CD8-positive, alpha-beta memory T cell (primary cell): ENCODE results near the gene MYLK4. TPM values are rescaled to one million over a fixed set of nuclear protein-coding genes. Genes with fewer than 3 reads are reported as not detected.

ENCODE experiments used
- CTCF ChIA-PET: fragments of 350-600 bp; sonication (Branson Sonifier 250); formaldehyde crosslinking; loops from one replicate; lab custom pipeline; 2021; ENCODE audit warnings: antibody characterized with exemption; lab: Charles Lee
- POLR2A ChIA-PET: fragments of 350-600 bp; sonication (Branson Sonifier 250); formaldehyde crosslinking; loops from one replicate; lab custom pipeline; 2021; ENCODE audit warnings: antibody characterized with exemption; lab: Charles Lee
- DNase-seq, 5 donors: peaks; one replicate each; pipeline versions ENCODE4 v3.0.0 to v3.0.0-alpha.2; 2020 to 2022; ENCODE audit warnings: mixed read lengths in 1 of 5
- H3K27ac ChIP-seq: one replicate; pipeline ENCODE4 v1.7.0; 2013; ENCODE audit warnings: low read depth, mild to moderate bottlenecking, low read length, moderate library complexity
- H3K27me3 ChIP-seq: 2 replicates; pipeline ENCODE4 v1.7.0; 2013; ENCODE audit warnings: low read length, mild to moderate bottlenecking; ENCODE audit not compliant: insufficient read depth, poor library complexity, severe bottlenecking
- H3K36me3 ChIP-seq: 2 replicates; pipeline ENCODE4 v1.7.0; 2013; ENCODE audit warnings: mild to moderate bottlenecking, low read length, moderate library complexity; ENCODE audit not compliant: insufficient read depth
- H3K4me1 ChIP-seq: 2 replicates; pipeline ENCODE4 v1.7.0; 2013; ENCODE audit warnings: mild to moderate bottlenecking, low read length, moderate library complexity; ENCODE audit not compliant: insufficient read depth
- H3K4me3 ChIP-seq: 2 replicates; pipeline ENCODE4 v1.7.0; 2013; ENCODE audit warnings: mild to moderate bottlenecking, low read length
- H3K9me3 ChIP-seq: 2 replicates; pipeline ENCODE4 v1.7.0; 2013; ENCODE audit warnings: mild to moderate bottlenecking, low read length
- H3K27ac Mint-ChIP-seq, 8 donors: one replicate each; pipeline ENCODE4 v1.8.0; 2020 to 2021; ENCODE audit warnings: mixed read lengths in 8 of 8, mild to moderate bottlenecking in 6 of 8, inconsistent platforms in 3 of 8, moderate library complexity in 3 of 8
- H3K27me3 Mint-ChIP-seq, 2 donors: one replicate each; pipeline ENCODE4 v1.8.0; 2020 to 2021; ENCODE audit warnings: mixed read lengths in 2 of 2, mild to moderate bottlenecking in 1 of 2, moderate library complexity in 1 of 2
- H3K36me3 Mint-ChIP-seq, 3 donors: one replicate each; pipeline ENCODE4 v1.8.0; 2020 to 2021; ENCODE audit warnings: mixed read lengths in 3 of 3, inconsistent platforms in 1 of 3, mild to moderate bottlenecking in 1 of 3
- H3K4me1 Mint-ChIP-seq, 3 donors: one replicate each; pipeline ENCODE4 v1.8.0; 2020 to 2021; ENCODE audit warnings: mixed read lengths in 3 of 3, inconsistent platforms in 1 of 3, mild to moderate bottlenecking in 1 of 3
- H3K4me3 Mint-ChIP-seq, 7 donors: one replicate each; pipeline ENCODE4 v1.8.0; 2020 to 2021; ENCODE audit warnings: mixed read lengths in 7 of 7, mild to moderate bottlenecking in 6 of 7, moderate library complexity in 4 of 7, inconsistent platforms in 2 of 7
- H3K9me3 Mint-ChIP-seq, 5 donors: one replicate each; pipeline ENCODE4 v1.8.0; 2020 to 2022; ENCODE audit warnings: mixed read lengths in 5 of 5, mild to moderate bottlenecking in 3 of 5, moderate library complexity in 2 of 5, inconsistent platforms in 1 of 5
- polyA plus RNA-seq: library from polyadenylated mRNA; unstranded; fragments of 300-500 nt; fragmentation: Illumina TruSeq; gene quantifications from one replicate; pipeline ENCODE4 v1.2.3, GENCODE V29; 2021
- total RNA-seq, 2 experiments: library from RNA; stranded (reverse); gene quantifications; one replicate each; pipeline ENCODE4 v1.2.3, GENCODE V29; 2021

Gene MYLK4
- total and polyA plus RNA-seq, 3 experiments from 2014 or later, result 0.22 to 0.24 (median 0.24) TPM

- Histone ChIP-seq H3K36me3 (no peaks in the 10 kb centered on the region), H3K4me3 (no peak overlapping the region), H3K27ac (no peak overlapping the region), H3K9me3 (no peaks in the 10 kb centered on the region), H3K27me3 (peaks cover 18% of the 10 kb centered on the region), H3K4me1 (no peaks in the 10 kb centered on the region)
- CTCF ChIA-PET, result interaction anchor here (5.5 kb wide), 1 partner anchor 12 kb away, joined by 39 read pairs; no protein-coding TSS in a partner anchor
- Mint-ChIP-seq H3K4me1 (no peaks in the 10 kb centered on the region), H3K27ac (no peak overlapping the region), H3K36me3 (no peaks in the 10 kb centered on the region), H3K27me3 (peaks cover 36 to 78% of the 10 kb centered on the region in 2 donors), H3K9me3 (peaks cover 0 to 2% (median 0%) of the 10 kb centered on the region in 5 donors), H3K4me3 (no peak overlapping the region)
- DNase-seq, result no peak
- POLR2A ChIA-PET, result no interaction called here
These were observed 104.4 kb downstream of the MYLK4 start for GRCh38 chr6:2646346-2646745.

- no peak for DNase-seq
- Histone ChIP-seq H3K4me3 (no peak overlapping the region), H3K36me3 (no peaks in the 10 kb centered on the region), H3K9me3 (no peaks in the 10 kb centered on the region), H3K4me1 (no peaks in the 10 kb centered on the region), H3K27ac (no peak overlapping the region), H3K27me3 (peaks cover 18% of the 10 kb centered on the region)
- H3K36me3 Mint-ChIP-seq, result no peaks in the 10 kb centered on the region
- no peaks in the 10 kb centered on the region for H3K9me3 Mint-ChIP-seq
- H3K4me3 Mint-ChIP-seq, result peak overlapping the region in 1 of 7 donors; percentile 30
- ChIA-PET CTCF (interaction anchor here (5.5 kb wide), 1 partner anchor 10 kb away, joined by 39 read pairs; no protein-coding TSS in a partner anchor), POLR2A (no interaction called here)
- no peaks in the 10 kb centered on the region for H3K4me1 Mint-ChIP-seq
- H3K27ac Mint-ChIP-seq, result no peak overlapping the region
- peaks cover 38 to 89% of the 10 kb centered on the region in 2 donors for H3K27me3 Mint-ChIP-seq
These were observed 106.7 kb downstream of the MYLK4 start for GRCh38 chr6:2643935-2644539.

DNA sequence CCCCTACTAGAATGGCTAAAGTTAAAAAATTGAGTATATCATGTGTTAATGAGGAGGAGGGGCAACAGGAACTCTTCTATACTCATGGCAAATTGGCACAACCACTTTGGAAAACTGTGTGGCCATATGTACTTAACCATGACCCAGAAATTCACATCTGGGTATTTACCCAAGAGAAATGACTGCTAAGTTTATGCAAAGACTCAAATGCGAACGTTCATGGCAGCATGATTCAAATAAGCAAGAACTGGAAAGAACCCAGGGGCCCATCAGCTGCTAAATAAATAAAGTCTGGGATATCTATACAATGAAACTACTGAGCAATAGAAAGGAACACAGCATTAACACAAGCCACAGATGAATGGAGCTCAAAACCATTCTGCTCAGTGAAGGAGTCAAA lies 107.6 kb downstream of the MYLK4 start:
- Histone ChIP-seq H3K4me1 (no peaks in the 10 kb centered on the region), H3K36me3 (no peaks in the 10 kb centered on the region), H3K27me3 (peaks cover 18% of the 10 kb centered on the region), H3K9me3 (no peaks in the 10 kb centered on the region), H3K4me3 (no peak overlapping the region), H3K27ac (no peak overlapping the region)
- Mint-ChIP-seq H3K36me3 (no peaks in the 10 kb centered on the region), H3K4me3 (no peak overlapping the region), H3K4me1 (no peaks in the 10 kb centered on the region), H3K27ac (no peak overlapping the region), H3K27me3 (peaks cover 40 to 89% of the 10 kb centered on the region in 2 donors), H3K9me3 (no peaks in the 10 kb centered on the region)
- ChIA-PET POLR2A (no interaction called here), CTCF (interaction anchor here (5.5 kb wide), 1 partner anchor 9 kb away, joined by 39 read pairs; no protein-coding TSS in a partner anchor)
- DNase-seq, result no peak

GRCh38 chr6:2641044-2641725 lies 109.5 kb downstream of the MYLK4 start:
- Mint-ChIP-seq H3K4me1 (no peaks in the 10 kb centered on the region), H3K27me3 (peaks cover 38 to 83% of the 10 kb centered on the region in 2 donors), H3K27ac (no peak overlapping the region), H3K9me3 (no peaks in the 10 kb centered on the region), H3K36me3 (no peaks in the 10 kb centered on the region), H3K4me3 (no peak overlapping the region)
- ChIA-PET POLR2A (no interaction called here), CTCF (no interaction called here)
- no peak for DNase-seq
- no peak overlapping the region for H3K27ac ChIP-seq
- H3K27me3 ChIP-seq, result peaks cover 14% of the 10 kb centered on the region
- H3K4me3 ChIP-seq, result no peak overlapping the region
- no peaks in the 10 kb centered on the region for H3K36me3 ChIP-seq
- H3K9me3 ChIP-seq, result no peaks in the 10 kb centered on the region
- H3K4me1 ChIP-seq, result no peaks in the 10 kb centered on the region

DNA sequence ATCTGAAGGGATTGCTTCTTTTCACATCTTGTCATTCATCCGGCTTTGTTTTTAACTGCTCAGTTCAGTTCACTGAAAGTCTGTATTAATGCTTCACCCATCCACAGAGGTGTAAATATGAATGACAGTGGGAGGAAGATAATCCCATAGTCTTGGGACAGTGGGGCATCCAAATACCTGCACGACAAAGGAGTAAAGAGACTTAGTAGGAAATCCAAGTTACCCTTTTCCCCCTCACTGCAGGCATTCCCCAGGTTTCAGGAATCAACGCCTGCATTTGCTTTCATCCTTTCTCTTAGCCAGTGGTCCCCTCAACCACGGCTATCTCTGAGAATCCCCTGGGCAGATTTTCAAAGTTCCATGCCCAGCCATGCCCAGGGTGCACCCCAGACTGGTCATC lies 110.2 kb downstream of the MYLK4 start:
- DNase-seq, result no peak
- Mint-ChIP-seq H3K27me3 (peaks cover 34 to 83% of the 10 kb centered on the region in 2 donors), H3K36me3 (no peaks in the 10 kb centered on the region), H3K4me1 (no peaks in the 10 kb centered on the region), H3K27ac (no peak overlapping the region), H3K9me3 (no peaks in the 10 kb centered on the region), H3K4me3 (no peak overlapping the region)
- H3K4me1 ChIP-seq, result no peaks in the 10 kb centered on the region
- no peaks in the 10 kb centered on the region for H3K36me3 ChIP-seq
- no peak overlapping the region for H3K27ac ChIP-seq
- no peak overlapping the region for H3K4me3 ChIP-seq
- ChIA-PET POLR2A (no interaction called here), CTCF (no interaction called here)
- H3K9me3 ChIP-seq, result no peaks in the 10 kb centered on the region
- H3K27me3 ChIP-seq, result peaks cover 14% of the 10 kb centered on the region

DNA sequence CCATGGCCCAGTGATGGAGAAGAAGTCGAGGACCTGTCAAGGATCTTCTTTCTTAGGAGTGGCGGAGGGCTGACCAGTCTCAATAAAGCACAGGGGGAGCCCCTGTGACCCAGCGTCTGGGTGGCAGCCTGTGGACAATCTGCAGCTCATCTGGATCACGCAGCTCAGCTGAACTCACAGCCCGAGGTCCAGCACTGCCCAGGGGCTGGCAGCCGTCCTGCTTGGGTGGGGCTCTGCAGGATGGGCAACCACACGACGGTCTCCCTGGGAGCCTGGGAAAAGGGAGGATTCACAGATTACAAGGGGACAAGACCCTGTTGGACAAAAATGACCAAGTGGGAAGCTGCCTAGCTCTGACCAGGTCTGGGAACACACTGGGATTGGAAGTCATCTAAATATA lies 110.8 kb downstream of the MYLK4 start:
- H3K9me3 Mint-ChIP-seq, result no peaks in the 10 kb centered on the region
- Histone ChIP-seq H3K27ac (no peak overlapping the region), H3K4me1 (peaks cover 2% of the 10 kb centered on the region), H3K9me3 (no peaks in the 10 kb centered on the region), H3K27me3 (peaks cover 14% of the 10 kb centered on the region), H3K4me3 (no peak overlapping the region), H3K36me3 (no peaks in the 10 kb centered on the region)
- no peak overlapping the region for H3K27ac Mint-ChIP-seq
- peaks cover 0 to 2% (median 0%) of the 10 kb centered on the region in 3 donors for H3K4me1 Mint-ChIP-seq
- no peaks in the 10 kb centered on the region for H3K36me3 Mint-ChIP-seq
- no peak for DNase-seq
- no peak overlapping the region for H3K4me3 Mint-ChIP-seq
- H3K27me3 Mint-ChIP-seq, result peaks cover 29 to 76% of the 10 kb centered on the region in 2 donors
- CTCF ChIA-PET, result no interaction called here
- POLR2A ChIA-PET, result no interaction called here

DNA sequence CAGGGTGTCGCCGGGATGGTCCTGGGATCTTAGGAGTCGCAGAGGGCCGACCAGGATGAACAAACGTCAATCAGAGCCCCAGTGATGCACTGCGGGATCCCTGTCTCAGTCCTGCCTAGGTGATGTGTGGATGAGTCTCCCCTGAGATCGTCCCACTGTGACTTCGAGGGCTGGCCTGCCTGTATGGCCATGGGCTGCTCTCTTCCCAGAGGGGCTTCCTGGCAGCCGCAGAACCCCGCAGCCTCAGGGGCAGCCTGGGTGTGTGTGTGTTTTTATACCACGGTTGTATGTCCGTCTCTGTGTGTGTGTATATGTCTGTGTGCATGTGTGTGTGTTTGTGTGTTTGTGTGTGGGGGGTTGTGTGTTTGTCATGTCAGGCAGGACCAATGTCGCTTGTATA lies 111.6 kb downstream of the MYLK4 start:
- Mint-ChIP-seq H3K4me3 (no peak overlapping the region), H3K4me1 (peaks cover 0 to 9% (median 4%) of the 10 kb centered on the region in 3 donors), H3K36me3 (no peaks in the 10 kb centered on the region), H3K9me3 (no peaks in the 10 kb centered on the region), H3K27ac (peak overlapping the region in 1 of 8 donors; percentile 29), H3K27me3 (peaks cover 24 to 72% of the 10 kb centered on the region in 2 donors)
- ChIA-PET POLR2A (no interaction called here), CTCF (no interaction called here)
- H3K4me3 ChIP-seq, result no peak overlapping the region
- peaks cover 7% of the 10 kb centered on the region for H3K4me1 ChIP-seq
- no peaks in the 10 kb centered on the region for H3K36me3 ChIP-seq
- H3K27me3 ChIP-seq, result peaks cover 9% of the 10 kb centered on the region
- DNase-seq, result no peak
- H3K27ac ChIP-seq, result no peak overlapping the region
- no peaks in the 10 kb centered on the region for H3K9me3 ChIP-seq

DNA sequence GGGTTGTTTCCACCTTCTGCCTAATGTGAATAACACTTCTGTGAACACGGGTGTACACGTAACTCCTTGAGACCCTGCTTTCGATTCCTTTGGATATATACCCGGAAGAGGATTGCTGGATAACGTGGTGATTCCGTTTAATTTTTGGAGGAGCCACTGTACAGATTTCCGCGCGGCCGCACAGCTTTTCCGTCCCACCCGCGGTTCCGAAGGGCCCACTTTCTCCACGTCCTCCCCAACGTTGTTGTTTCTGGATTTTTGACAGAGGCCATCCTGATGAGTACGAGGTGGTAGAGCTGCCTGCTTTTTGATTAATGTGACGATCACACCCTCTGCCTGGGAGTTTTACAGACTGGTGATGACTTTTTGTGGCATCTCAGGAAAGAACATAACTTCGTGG lies 114.0 kb downstream of the MYLK4 start:
- H3K27me3 ChIP-seq, result peaks cover 2% of the 10 kb centered on the region
- CTCF ChIA-PET, result interaction anchor here (0.6 to 8.7 kb wide), 3 partner anchors 9 to 1038 kb away, joined by 3 to 150 read pairs (median 4); no protein-coding TSS in a partner anchor

More for the DNA sequence above, 114.0 kb downstream of the MYLK4 start:
- H3K36me3 Mint-ChIP-seq, result no peaks in the 10 kb centered on the region
- no peaks in the 10 kb centered on the region for H3K9me3 Mint-ChIP-seq
- no peak overlapping the region for H3K27ac ChIP-seq
- H3K27me3 Mint-ChIP-seq, result peaks cover 14 to 55% of the 10 kb centered on the region in 2 donors
- H3K27ac Mint-ChIP-seq, result peak overlapping the region in 1 of 8 donors; percentile 60
- POLR2A ChIA-PET, result no interaction called here
- H3K4me3 ChIP-seq, result no peak overlapping the region
- H3K4me1 Mint-ChIP-seq, result peaks cover 0 to 9% (median 4%) of the 10 kb centered on the region in 3 donors
- no peak for DNase-seq
- no peaks in the 10 kb centered on the region for H3K9me3 ChIP-seq
- H3K4me1 ChIP-seq, result peaks cover 11% of the 10 kb centered on the region
- no peak overlapping the region for H3K4me3 Mint-ChIP-seq
- H3K36me3 ChIP-seq, result no peaks in the 10 kb centered on the region
